ENCODE data around the gene MYH11.
"Not testable (repeated sequence)": the region's sequence is repeated elsewhere in the genome, so short reads cannot be mapped to it uniquely, and the experiment has no call there.

Gene MYH11

DNA sequence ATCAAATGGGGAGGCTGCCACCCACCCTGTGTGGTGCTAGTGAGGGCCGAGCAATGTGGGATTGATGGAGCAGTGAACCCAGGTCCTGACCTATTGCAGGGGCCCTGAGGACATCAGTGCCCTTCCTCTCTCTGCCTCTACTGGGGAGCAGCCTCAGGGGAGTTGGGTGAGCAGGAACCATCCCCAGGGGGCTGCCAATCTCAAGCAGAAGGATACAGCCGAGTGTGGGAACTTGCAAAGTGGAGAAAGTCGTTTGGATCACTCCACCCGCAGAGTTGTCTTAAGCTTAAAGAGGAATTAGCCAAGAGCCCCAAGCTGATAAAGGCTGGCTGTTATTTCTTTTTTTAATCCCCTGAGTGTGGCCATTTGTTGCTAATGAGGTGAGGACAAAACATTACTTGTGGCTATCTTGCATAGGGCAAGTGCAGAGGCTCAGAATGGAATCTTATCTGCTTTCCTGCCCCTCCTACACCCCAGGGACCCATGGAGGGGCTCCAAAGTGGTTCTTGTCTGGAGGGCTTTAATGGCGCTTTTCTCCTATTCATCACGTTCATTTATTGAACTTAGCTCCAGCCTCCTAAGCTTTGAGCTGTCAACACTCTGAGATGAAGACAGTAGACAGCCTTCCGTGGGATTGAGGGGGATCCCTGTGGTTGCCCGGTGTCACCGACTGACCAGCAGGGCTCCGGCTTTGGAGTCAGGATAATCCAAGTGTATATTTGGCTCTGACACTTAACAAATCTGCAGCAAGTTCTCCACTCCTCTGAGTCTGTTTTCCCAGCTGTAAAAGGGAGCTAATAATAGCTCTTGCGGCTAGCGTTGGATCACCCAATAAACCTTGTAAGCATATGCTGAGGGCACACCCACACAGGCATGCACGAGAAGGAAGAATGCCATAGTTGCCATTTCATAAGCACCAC lies 45.1 kb downstream of the MYH11 start:
- TF ChIP-seq, protein P1, sequence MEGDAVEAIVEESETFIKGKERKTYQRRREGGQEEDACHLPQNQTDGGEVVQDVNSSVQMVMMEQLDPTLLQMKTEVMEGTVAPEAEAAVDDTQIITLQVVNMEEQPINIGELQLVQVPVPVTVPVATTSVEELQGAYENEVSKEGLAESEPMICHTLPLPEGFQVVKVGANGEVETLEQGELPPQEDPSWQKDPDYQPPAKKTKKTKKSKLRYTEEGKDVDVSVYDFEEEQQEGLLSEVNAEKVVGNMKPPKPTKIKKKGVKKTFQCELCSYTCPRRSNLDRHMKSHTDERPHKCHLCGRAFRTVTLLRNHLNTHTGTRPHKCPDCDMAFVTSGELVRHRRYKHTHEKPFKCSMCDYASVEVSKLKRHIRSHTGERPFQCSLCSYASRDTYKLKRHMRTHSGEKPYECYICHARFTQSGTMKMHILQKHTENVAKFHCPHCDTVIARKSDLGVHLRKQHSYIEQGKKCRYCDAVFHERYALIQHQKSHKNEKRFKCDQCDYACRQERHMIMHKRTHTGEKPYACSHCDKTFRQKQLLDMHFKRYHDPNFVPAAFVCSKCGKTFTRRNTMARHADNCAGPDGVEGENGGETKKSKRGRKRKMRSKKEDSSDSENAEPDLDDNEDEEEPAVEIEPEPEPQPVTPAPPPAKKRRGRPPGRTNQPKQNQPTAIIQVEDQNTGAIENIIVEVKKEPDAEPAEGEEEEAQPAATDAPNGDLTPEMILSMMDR (IDR thresholded peaks at IDR 0.05; ENCODE audit: low read depth, low read length, missing control alignments) = no peak
- H3K4me3 ChIP-seq (replicated peaks; ENCODE audit: low read depth, low read length) = no peak overlapping the region
- peak; percentile 81 for DNase-seq (ENCODE audit: extremely low read depth, low read depth)

DNA sequence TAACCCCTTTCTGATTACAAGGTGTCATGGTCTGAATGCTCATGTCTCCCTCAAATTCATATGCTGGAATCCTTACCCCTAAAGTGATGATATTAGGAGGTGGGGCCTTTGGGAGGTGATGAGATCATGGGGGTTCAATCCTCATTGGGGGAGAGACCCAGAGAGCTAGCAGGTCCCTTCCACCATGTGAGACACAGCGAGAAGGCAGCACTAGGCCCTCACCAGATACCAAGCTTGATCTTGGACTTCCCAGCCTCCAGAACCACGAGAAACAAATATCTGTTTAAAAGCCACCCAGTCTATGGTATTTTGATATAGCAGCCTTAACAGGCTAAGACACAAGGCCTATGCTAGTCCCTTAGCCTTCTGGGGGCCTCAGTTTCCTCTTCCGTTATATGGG lies 45.9 kb downstream of the MYH11 start:
- no peak for DNase-seq (ENCODE audit: extremely low read depth, low read depth)
- TF ChIP-seq, protein P1 (IDR thresholded peaks at IDR 0.05; ENCODE audit: low read depth, low read length, missing control alignments) = no peak
- no peak overlapping the region for H3K4me3 ChIP-seq (replicated peaks; ENCODE audit: low read depth, low read length)

DNA sequence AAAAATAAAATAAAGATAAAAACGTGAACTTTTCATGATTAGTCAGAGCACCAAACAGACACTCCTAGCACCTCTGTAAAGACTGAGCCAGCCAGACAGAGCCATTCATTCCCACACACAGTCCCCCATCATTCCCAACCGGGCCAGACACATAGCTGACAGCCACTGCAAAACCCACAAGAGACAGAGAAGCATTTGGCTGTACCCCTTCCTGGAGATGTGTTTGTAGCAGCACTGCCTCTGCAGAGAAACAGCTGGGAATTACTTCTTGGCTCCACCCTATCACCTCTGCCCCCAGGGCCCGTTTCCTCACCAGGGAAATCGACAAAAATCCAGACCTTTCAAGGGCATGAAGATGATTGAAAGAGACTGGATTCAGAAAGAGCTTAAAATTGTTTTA lies 46.4 kb downstream of the MYH11 start:
- no peak overlapping the region for H3K4me3 ChIP-seq (replicated peaks; ENCODE audit: low read depth, low read length)
- DNase-seq (ENCODE audit: extremely low read depth, low read depth) = no peak
- TF ChIP-seq, protein P1 (IDR thresholded peaks at IDR 0.05; ENCODE audit: low read depth, low read length, missing control alignments) = no peak

GRCh38 chr16:15809297-15809696 lies 47.5 kb downstream of the MYH11 start:
- H3K4me3 ChIP-seq (replicated peaks; ENCODE audit: low read depth, low read length) = not testable (repeated sequence)

DNA sequence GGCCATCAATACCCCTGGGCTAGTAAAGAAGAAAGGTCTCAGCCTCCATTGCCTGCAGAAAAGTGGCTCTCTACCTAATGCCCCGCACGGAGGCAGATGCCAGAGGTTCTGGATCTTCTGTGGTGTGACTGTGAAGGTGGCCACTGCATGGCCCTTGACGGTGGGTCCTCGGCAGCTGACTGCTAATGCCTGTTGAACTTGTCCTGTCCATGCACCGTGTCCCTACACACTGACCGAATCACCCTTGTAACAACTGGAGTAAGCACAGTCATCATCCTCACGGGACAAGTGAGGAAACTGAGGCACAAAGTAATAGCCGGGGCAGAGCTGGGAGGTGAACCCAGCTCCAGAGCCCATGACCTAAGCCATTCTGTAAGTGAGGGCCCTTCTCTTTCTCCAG lies 48.8 kb downstream of the MYH11 start:
- no peak for DNase-seq (ENCODE audit: extremely low read depth, low read depth)
- no peak overlapping the region for H3K4me3 ChIP-seq (replicated peaks; ENCODE audit: low read depth, low read length)
- TF ChIP-seq, protein P1 (IDR thresholded peaks at IDR 0.05; ENCODE audit: low read depth, low read length, missing control alignments) = no peak

More at GRCh38 chr16:15809297-15809696, 47.5 kb downstream of the MYH11 start:
- DNase-seq (ENCODE audit: extremely low read depth, low read depth) = not testable (repeated sequence)

DNA sequence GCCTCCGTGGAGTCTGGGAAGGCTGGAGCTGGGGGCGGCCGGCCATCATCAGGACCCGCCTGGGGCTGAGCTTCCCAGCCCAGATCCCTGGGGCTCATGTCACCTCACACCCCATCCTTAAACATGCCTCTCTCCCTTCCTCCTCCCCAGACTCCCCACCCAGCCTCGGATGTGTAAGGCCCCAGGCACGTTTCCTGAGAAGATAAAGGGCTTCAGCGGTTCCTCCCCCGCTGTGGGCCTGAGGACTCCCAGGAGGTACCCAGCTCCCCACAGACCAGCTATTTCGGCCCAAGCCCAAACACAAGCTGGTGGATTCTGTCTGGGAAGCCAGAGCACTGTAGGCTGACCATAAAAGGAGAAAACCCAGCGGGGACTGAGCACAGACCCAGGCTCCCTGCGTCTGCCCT lies 49.2 kb downstream of the MYH11 start:
- no peak for DNase-seq (ENCODE audit: extremely low read depth, low read depth)

DNA sequence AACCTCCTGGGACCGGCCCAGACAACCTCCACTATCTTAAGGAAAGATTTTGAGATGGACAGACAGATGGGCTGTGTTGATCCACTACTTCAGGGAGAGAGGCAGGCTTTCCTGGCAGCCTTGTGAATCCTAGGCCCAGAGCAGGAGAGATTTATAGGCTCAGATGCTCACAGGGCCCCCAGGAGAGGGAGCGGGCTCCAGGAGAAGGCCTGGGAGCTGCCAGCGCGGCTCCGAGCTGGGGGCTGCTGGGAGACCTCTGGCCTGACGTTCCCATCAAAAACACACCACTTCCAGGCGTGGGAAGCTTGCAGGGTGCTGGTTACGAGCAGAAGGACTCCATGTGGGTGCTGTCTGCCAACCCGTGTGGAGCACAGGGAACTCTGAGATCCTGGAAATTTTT lies 53.2 kb downstream of the MYH11 start:
- no peak overlapping the region for H3K4me3 ChIP-seq (replicated peaks; ENCODE audit: low read depth, low read length)
- DNase-seq (ENCODE audit: extremely low read depth, low read depth) = no peak
- TF ChIP-seq, protein P1 (IDR thresholded peaks at IDR 0.05; ENCODE audit: low read depth, low read length, missing control alignments) = no peak

More for the DNA sequence above, 49.2 kb downstream of the MYH11 start:
- H3K4me3 ChIP-seq (replicated peaks; ENCODE audit: low read depth, low read length) = no peak overlapping the region
- TF ChIP-seq, protein P1 (IDR thresholded peaks at IDR 0.05; ENCODE audit: low read depth, low read length, missing control alignments) = no peak

Data from HFF-Myc (cell line).